Caco-2 (cell line): ENCODE measurements around the gene LCMT1. TPM values are rescaled to one million over a fixed set of nuclear protein-coding genes. Genes with fewer than 3 reads are reported as not detected.

Source experiments
- BruUV-seq: library from RNA; stranded (reverse); fragments of 400-500 nt; replicated peaks from 2 replicates; lab custom pipeline; 2021; lab: Mats Ljungman, UMichigan
- CTCF ChIA-PET: fragments of 300-600 bp; sonication (Branson Sonifier 250); formaldehyde crosslinking; loops from one replicate; lab custom pipeline; 2022; ENCODE audit warnings: antibody characterized with exemption; lab: Charles Lee
- POLR2A ChIA-PET: fragments of 300-600 bp; sonication (Branson Sonifier 250); formaldehyde crosslinking; loops from one replicate; lab custom pipeline; 2022; ENCODE audit warnings: antibody characterized with exemption; lab: Charles Lee
- DNase-seq, 2 experiments: peaks; one replicate each; pipeline versions ENCODE4 v3.0.0 to v3.0.0-alpha.2; 2020 to 2022
- H3K27me3 ChIP-seq: replicated peaks from 2 replicates; pipeline ENCODE4 v1.6.0; 2011; ENCODE audit warnings: low read length; ENCODE audit not compliant: control insufficient read depth, insufficient read depth
- H3K36me3 ChIP-seq: 2 replicates; pipeline ENCODE4 v1.5.1; 2011; ENCODE audit warnings: low read length; ENCODE audit not compliant: control insufficient read depth, insufficient read depth
- H3K4me1 ChIP-seq: fragments of 250-450 bp; sonication (Bioruptor Pico); 2 replicates; pipeline ENCODE4 v1.5.1; 2020; ENCODE audit warnings: mild to moderate bottlenecking
- H3K4me3 ChIP-seq: 2 replicates; pipeline ENCODE4 v1.5.1; 2011; ENCODE audit warnings: low read depth, mild to moderate bottlenecking, control low read depth, low read length
- H3K9me3 ChIP-seq: fragments of 250-450 bp; sonication (Bioruptor Pico); 2 replicates; pipeline ENCODE4 v1.5.1; 2020; ENCODE audit warnings: mild to moderate bottlenecking, moderate library complexity
- H3K27ac Mint-ChIP-seq: one replicate; pipeline ENCODE4 v1.8.0; 2022; ENCODE audit warnings: mixed read lengths; ENCODE audit not compliant: unreplicated experiment
- H3K27me3 Mint-ChIP-seq: one replicate; pipeline ENCODE4 v1.8.0; 2022; ENCODE audit warnings: mixed read lengths; ENCODE audit not compliant: insufficient read depth, unreplicated experiment
- H3K36me3 Mint-ChIP-seq: one replicate; pipeline ENCODE4 v1.8.0; 2022; ENCODE audit warnings: mild to moderate bottlenecking, mixed read lengths; ENCODE audit not compliant: insufficient read depth, unreplicated experiment
- H3K4me1 Mint-ChIP-seq: one replicate; pipeline ENCODE4 v1.8.0; 2022; ENCODE audit warnings: low read depth, mixed read lengths; ENCODE audit not compliant: unreplicated experiment
- H3K4me3 Mint-ChIP-seq: one replicate; pipeline ENCODE4 v1.8.0; 2022; ENCODE audit warnings: mild to moderate bottlenecking, moderate library complexity, mixed read lengths; ENCODE audit not compliant: unreplicated experiment
- H3K9me3 Mint-ChIP-seq: one replicate; pipeline ENCODE4 v1.8.0; 2022; ENCODE audit warnings: mixed read lengths; ENCODE audit not compliant: unreplicated experiment
- intact Hi-C: fragments of 100-400 bp; cut with micrococcal nuclease; formaldehyde crosslinking; loops from one replicate; pipeline ENCODE4 v1.10.0; 2022; ENCODE audit not compliant: unreplicated experiment
- total RNA-seq: library from RNA; stranded (reverse); gene quantifications from 2 replicates; pipeline ENCODE4 v1.2.3, GENCODE V29; 2022
- TF ChIP-seq, protein P1 (sequence below), 2 experiments: fragments of 200-600 bp in 1 of 2; IDR thresholded peaks; 1 replicate in 1 of 2; 2 replicates in 1 of 2; pipeline versions ENCODE4 v1.5.1 to v1.8.0; 2011 to 2022; ENCODE audit warnings: antibody characterized with exemption in 1 of 2, control low read depth in 1 of 2, inconsistent platforms in 1 of 2, low read depth in 1 of 2, low read length in 1 of 2, mild to moderate bottlenecking in 1 of 2, moderate library complexity in 1 of 2; ENCODE audit not compliant: insufficient read depth in 1 of 2, severe bottlenecking in 1 of 2, unreplicated experiment in 1 of 2

The LCMT1 gene
- total RNA-seq, 1 experiment from 2014 or later, result 53.9 TPM

- ChIA-PET POLR2A (interaction anchor here (0.6 to 1.8 kb wide), 8 partner anchors 13 to 101 kb away, joined by 3 to 20 read pairs (median 6); partner anchors contain the start of gene LCMT1), CTCF (interaction anchor here (0.6 to 2.0 kb wide), 6 partner anchors 22 to 1540 kb away, joined by 3 to 12 read pairs (median 4); partner anchors contain the start of gene LCMT1)
- Mint-ChIP-seq H3K36me3 (no peaks in the 10 kb centered on the region), H3K27me3 (no peaks in the 10 kb centered on the region), H3K4me3 (peak overlapping the region; percentile 96), H3K27ac (peak overlapping the region; percentile 91), H3K9me3 (no peaks in the 10 kb centered on the region), H3K4me1 (peaks cover 18% of the 10 kb centered on the region)
- peaks cover 24% of the 10 kb centered on the region for H3K4me1 ChIP-seq
- H3K27me3 ChIP-seq, result no peaks in the 10 kb centered on the region
- DNase-seq, result peak; percentile 80 to 86
- TF ChIP-seq, protein P1, sequence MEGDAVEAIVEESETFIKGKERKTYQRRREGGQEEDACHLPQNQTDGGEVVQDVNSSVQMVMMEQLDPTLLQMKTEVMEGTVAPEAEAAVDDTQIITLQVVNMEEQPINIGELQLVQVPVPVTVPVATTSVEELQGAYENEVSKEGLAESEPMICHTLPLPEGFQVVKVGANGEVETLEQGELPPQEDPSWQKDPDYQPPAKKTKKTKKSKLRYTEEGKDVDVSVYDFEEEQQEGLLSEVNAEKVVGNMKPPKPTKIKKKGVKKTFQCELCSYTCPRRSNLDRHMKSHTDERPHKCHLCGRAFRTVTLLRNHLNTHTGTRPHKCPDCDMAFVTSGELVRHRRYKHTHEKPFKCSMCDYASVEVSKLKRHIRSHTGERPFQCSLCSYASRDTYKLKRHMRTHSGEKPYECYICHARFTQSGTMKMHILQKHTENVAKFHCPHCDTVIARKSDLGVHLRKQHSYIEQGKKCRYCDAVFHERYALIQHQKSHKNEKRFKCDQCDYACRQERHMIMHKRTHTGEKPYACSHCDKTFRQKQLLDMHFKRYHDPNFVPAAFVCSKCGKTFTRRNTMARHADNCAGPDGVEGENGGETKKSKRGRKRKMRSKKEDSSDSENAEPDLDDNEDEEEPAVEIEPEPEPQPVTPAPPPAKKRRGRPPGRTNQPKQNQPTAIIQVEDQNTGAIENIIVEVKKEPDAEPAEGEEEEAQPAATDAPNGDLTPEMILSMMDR (IDR thresholded peaks at IDR 0.05; ENCODE audit: insufficient read depth in 1 of 2, low read depth in 1 of 2, low read length in 1 of 2, severe bottlenecking in 1 of 2, unreplicated experiment in 1 of 2), result no peak
- intact Hi-C loops, result loop anchor here (1.0 kb wide), 1 partner anchor 40 kb away; no protein-coding TSS in a partner anchor
- no peaks in the 10 kb centered on the region for H3K9me3 ChIP-seq
- H3K36me3 ChIP-seq, result no peaks in the 10 kb centered on the region
- peak overlapping the region; percentile 54 for H3K4me3 ChIP-seq
- TSS peak; percentile 59 for BruUV-seq
These were observed 44.6 kb upstream of the LCMT1 start for GRCh38 chr16:25066747-25067631.

GRCh38 chr16:25073854-25074253 lies 37.7 kb upstream of the LCMT1 start:
- CTCF ChIA-PET, result no interaction called here
- intact Hi-C loops, result no loop called here
- H3K4me3 ChIP-seq, result no peak overlapping the region
- no peaks in the 10 kb centered on the region for H3K36me3 ChIP-seq
- peaks cover 4% of the 10 kb centered on the region; the same call in 1 of the 2 replicates for H3K4me1 ChIP-seq
- no peak overlapping the region for H3K27ac Mint-ChIP-seq
- H3K4me1 Mint-ChIP-seq, result no peaks in the 10 kb centered on the region
- no TSS peak for BruUV-seq
- no peak overlapping the region for H3K4me3 Mint-ChIP-seq
- DNase-seq, result no peak
- no peaks in the 10 kb centered on the region for H3K27me3 ChIP-seq
- TF ChIP-seq, protein P1 (IDR thresholded peaks at IDR 0.05; ENCODE audit: insufficient read depth in 1 of 2, low read depth in 1 of 2, low read length in 1 of 2, severe bottlenecking in 1 of 2, unreplicated experiment in 1 of 2), result no peak
- H3K27me3 Mint-ChIP-seq, result no peaks in the 10 kb centered on the region
- no peaks in the 10 kb centered on the region for H3K9me3 ChIP-seq
- POLR2A ChIA-PET, result no interaction called here
- H3K36me3 Mint-ChIP-seq, result no peaks in the 10 kb centered on the region
- H3K9me3 Mint-ChIP-seq, result no peaks in the 10 kb centered on the region

DNA sequence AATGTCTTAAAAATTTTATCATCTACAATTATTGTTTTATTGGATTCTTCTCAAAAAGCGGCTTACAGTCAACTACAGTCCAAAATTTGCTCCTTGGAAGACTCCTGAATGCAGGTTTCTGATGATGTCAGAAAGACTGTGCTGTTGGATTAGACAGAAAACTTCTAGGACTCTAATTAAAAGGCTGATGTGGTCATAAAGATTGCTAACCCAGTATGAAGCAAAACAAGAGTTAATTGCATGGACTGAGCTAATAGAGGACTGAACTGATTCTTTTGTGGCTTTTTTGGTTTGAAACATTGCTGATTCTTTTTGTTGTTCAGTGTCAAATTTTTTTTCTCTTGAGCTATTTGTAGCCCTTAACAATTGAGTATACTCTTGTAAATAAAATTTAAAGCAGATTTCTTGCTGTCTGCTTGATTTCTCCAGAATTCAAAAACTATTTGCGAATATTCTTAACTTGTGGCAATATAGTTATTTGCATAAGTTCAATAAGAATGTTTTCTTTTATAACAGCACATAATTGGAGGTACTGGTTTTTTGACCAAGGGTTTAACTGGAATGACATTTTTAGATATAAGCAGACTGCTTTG lies 33.1 kb upstream of the LCMT1 start:
- ChIA-PET CTCF (no interaction called here), POLR2A (interaction anchor here (2.5 kb wide), 1 partner anchor 11 kb away, joined by 10 read pairs; no protein-coding TSS in a partner anchor)
- peaks cover 24% of the 10 kb centered on the region for H3K4me1 ChIP-seq
- H3K9me3 ChIP-seq, result no peaks in the 10 kb centered on the region
- Mint-ChIP-seq H3K9me3 (no peaks in the 10 kb centered on the region), H3K4me1 (peaks cover 8% of the 10 kb centered on the region), H3K4me3 (no peak overlapping the region), H3K36me3 (no peaks in the 10 kb centered on the region), H3K27me3 (no peaks in the 10 kb centered on the region), H3K27ac (no peak overlapping the region)
- BruUV-seq, result no TSS peak
- H3K4me3 ChIP-seq, result no peak overlapping the region
- no peak for DNase-seq
- no peaks in the 10 kb centered on the region for H3K27me3 ChIP-seq
- intact Hi-C loops, result no loop called here
- no peaks in the 10 kb centered on the region for H3K36me3 ChIP-seq
- TF ChIP-seq, protein P1 (IDR thresholded peaks at IDR 0.05; ENCODE audit: insufficient read depth in 1 of 2, low read depth in 1 of 2, low read length in 1 of 2, severe bottlenecking in 1 of 2, unreplicated experiment in 1 of 2), result no peak
